HG02623 (cell line): ENCODE data around the gene TMA16.

ENCODE experiments used
- ATAC-seq: cut with Tn5 transposase; IDR thresholded peaks from one replicate; pipeline ENCODE4 v1.9.1; 2021; ENCODE audit warnings: moderate library complexity; ENCODE audit not compliant: unreplicated experiment

Gene TMA16

GRCh38 chr4:163558539-163559044, 64.1 kb downstream of the TMA16 start:
- peak; percentile 41 for ATAC-seq

GRCh38 chr4:163562496-163562895, 68.0 kb downstream of the TMA16 start:
- ATAC-seq, result peak; percentile 61

- no peak for ATAC-seq
These were observed 69.1 kb downstream of the TMA16 start for GRCh38 chr4:163563592-163563991.

GRCh38 chr4:163564221-163564720, 69.8 kb downstream of the TMA16 start:
- no peak for ATAC-seq

- no peak for ATAC-seq
These were observed 71.0 kb downstream of the TMA16 start for GRCh38 chr4:163565226-163566135.

GRCh38 chr4:163566257-163566796, 71.8 kb downstream of the TMA16 start:
- no peak for ATAC-seq

- ATAC-seq, result peak; percentile 96
These were observed 74.4 kb downstream of the TMA16 start for GRCh38 chr4:163568843-163569242.
